Cardiac fibroblast (primary cell): ENCODE measurements around the gene PRRC2C.

Experiments
- DNase-seq, 2 donors: peaks; one replicate each; pipeline versions ENCODE4 v3.0.0 to v3.0.0-alpha.2; 2010; ENCODE audit warnings: low read depth in 2 of 2
- H3K4me3 ChIP-seq, 2 donors: replicated peaks in 1 of 2; 1 replicate in 1 of 2; 2 replicates in 1 of 2; pipeline ENCODE4 v1.5.1; 2011; ENCODE audit warnings: low read depth in 2 of 2, low read length in 2 of 2, mild to moderate bottlenecking in 2 of 2, moderate library complexity in 1 of 2
- CTCF ChIP-seq: IDR thresholded peaks from one replicate; pipeline ENCODE4 v1.5.1; 2011; ENCODE audit warnings: low read depth, mild to moderate bottlenecking, low read length, inconsistent platforms

PRRC2C gene

GRCh38 chr1:171509191-171509590 lies 23.9 kb downstream of the PRRC2C start:
- DNase-seq = no peak
- no peak for TF ChIP-seq CTCF
- no peak overlapping the region for H3K4me3 ChIP-seq

- H3K4me3 ChIP-seq = no peak overlapping the region
- TF ChIP-seq CTCF = no peak
- DNase-seq = no peak
These were observed 28.4 kb downstream of the PRRC2C start for GRCh38 chr1:171513743-171514142.

GRCh38 chr1:171515299-171515698 lies 30.0 kb downstream of the PRRC2C start:
- H3K4me3 ChIP-seq = no peak overlapping the region
- DNase-seq = no peak
- no peak for TF ChIP-seq CTCF

- TF ChIP-seq CTCF = no peak
- H3K4me3 ChIP-seq = no peak overlapping the region
- no peak for DNase-seq
These were observed 30.4 kb downstream of the PRRC2C start for GRCh38 chr1:171515741-171516140.

GRCh38 chr1:171521567-171521966 lies 36.2 kb downstream of the PRRC2C start:
- H3K4me3 ChIP-seq = no peak overlapping the region
- no peak for DNase-seq
- no peak for TF ChIP-seq CTCF

GRCh38 chr1:171530676-171531075 lies 45.3 kb downstream of the PRRC2C start:
- no peak for DNase-seq
- no peak for TF ChIP-seq CTCF
- H3K4me3 ChIP-seq = no peak overlapping the region

GRCh38 chr1:171532520-171532919 lies 47.2 kb downstream of the PRRC2C start:
- no peak overlapping the region for H3K4me3 ChIP-seq
- no peak for DNase-seq
- TF ChIP-seq CTCF = no peak
